Measurements from ENCODE around the gene CALML6. TPM values are rescaled to one million over a fixed set of nuclear protein-coding genes. Genes with fewer than 3 reads are reported as not detected.

Gene CALML6
- total RNA-seq, 4 donors from 2014 or later: 0.42 to 0.78 TPM; not detected in 2

GRCh38 chr1:1922956-1923833, 8.1 kb downstream of the CALML6 start:
- 61 to 71% methylated on average over 20 to 27 of the region's 29 CpGs for WGBS, 2 donors
- TF ChIP-seq EP300 (IDR thresholded peaks at IDR 0.05) (no peak), CTCF (IDR thresholded peaks at IDR 0.05) (no peak), POLR2A (IDR thresholded peaks at IDR 0.05) (no peak)
- H3K36me3 ChIP-seq: no peaks in the 10 kb centered on the region

GRCh38 chr1:1924386-1924785, 9.3 kb downstream of the CALML6 start:
- no peaks in the 10 kb centered on the region for H3K9me3 ChIP-seq
- peaks cover 0 to 15% (median 2%) of the 10 kb centered on the region in 4 donors for H3K4me1 ChIP-seq
- no peak for TF ChIP-seq CTCF (IDR thresholded peaks at IDR 0.05)
- TF ChIP-seq POLR2A (IDR thresholded peaks at IDR 0.05): no peak
- no peak for TF ChIP-seq EP300 (IDR thresholded peaks at IDR 0.05)
- H3K27ac ChIP-seq: no peak overlapping the region
- peaks cover 0 to 8% of the 10 kb centered on the region in 2 donors for H3K27me3 ChIP-seq
- no peak for DNase-seq (ENCODE audit: low spot score in 2 of 2)
- no peaks in the 10 kb centered on the region for H3K36me3 ChIP-seq
- 48 to 56% methylated on average over 17 to 18 of the region's 18 CpGs for WGBS, 2 donors
- H3K4me3 ChIP-seq: no peak overlapping the region

More at GRCh38 chr1:1922956-1923833, 8.1 kb downstream of the CALML6 start:
- Histone ChIP-seq H3K4me3 (no peak overlapping the region), H3K27ac (no peak overlapping the region), H3K27me3 (no peaks in the 10 kb centered on the region), H3K4me1 (peaks cover 0 to 27% (median 10%) of the 10 kb centered on the region in 4 donors), H3K9me3 (no peaks in the 10 kb centered on the region)
- DNase-seq (ENCODE audit: low spot score in 2 of 2): no peak

GRCh38 chr1:1924849-1925248, 9.8 kb downstream of the CALML6 start:
- Histone ChIP-seq H3K27me3 (peaks cover 0 to 8% of the 10 kb centered on the region in 2 donors), H3K27ac (no peak overlapping the region), H3K4me3 (no peak overlapping the region), H3K4me1 (peaks cover 0 to 10% (median under 1%) of the 10 kb centered on the region in 4 donors), H3K36me3 (no peaks in the 10 kb centered on the region), H3K9me3 (no peaks in the 10 kb centered on the region)
- no peak for DNase-seq (ENCODE audit: low spot score in 2 of 2)
- TF ChIP-seq EP300 (IDR thresholded peaks at IDR 0.05): no peak
- TF ChIP-seq POLR2A (IDR thresholded peaks at IDR 0.05): no peak
- no peak for TF ChIP-seq CTCF (IDR thresholded peaks at IDR 0.05)
- 90 to 91% methylated on average over 20 to 21 of the region's 21 CpGs for whole genome bisulfite sequencing, 2 donors

- peaks cover 0 to 10% (median 0%) of the 10 kb centered on the region in 4 donors for H3K4me1 ChIP-seq
- H3K36me3 ChIP-seq: no peaks in the 10 kb centered on the region
- no peaks in the 10 kb centered on the region for H3K9me3 ChIP-seq
- no peak overlapping the region for H3K4me3 ChIP-seq
- H3K27me3 ChIP-seq: peaks cover 0 to 8% of the 10 kb centered on the region in 2 donors
- no peak for DNase-seq (ENCODE audit: low spot score in 2 of 2)
- no peak overlapping the region for H3K27ac ChIP-seq
- WGBS, 2 donors: 69 to 72% methylated on average over 12 to 27 of the region's 27 CpGs
- TF ChIP-seq POLR2A (IDR thresholded peaks at IDR 0.05): no peak
- TF ChIP-seq CTCF (IDR thresholded peaks at IDR 0.05): no peak
- no peak for TF ChIP-seq EP300 (IDR thresholded peaks at IDR 0.05)
Measured at GRCh38 chr1:1925437-1926345, 10.6 kb downstream of the CALML6 start.

All from tibial nerve (tissue), 4 donors.